HAP-1 (cell line): ENCODE results near the gene MS4A2.
A peak's percentile ranks its signal among the peaks of the same experiment; 100 is the strongest.
"Not testable (repeated sequence)": the region's sequence is repeated elsewhere in the genome, so short reads cannot be mapped to it uniquely, and the experiment has no call there.

Experiments used
- DNase-seq, 2 experiments: peaks; one replicate each; pipeline ENCODE4 v3.0.0-alpha.2; 2016 to 2020; ENCODE audit warnings: low spot score in 2 of 2
- H3K27me3 ChIP-seq: fragments of 250-450 bp; sonication (Bioruptor Pico); 2 replicates; pipeline ENCODE4 v1.5.1; 2020; ENCODE audit warnings: low read depth, mild to moderate bottlenecking, moderate library complexity
- H3K36me3 ChIP-seq: fragments of 250-450 bp; sonication (Bioruptor Pico); replicated peaks from 2 replicates; pipeline ENCODE4 v1.5.1; 2020; ENCODE audit warnings: mild to moderate bottlenecking
- H3K4me1 ChIP-seq: fragments of 250-450 bp; sonication (Bioruptor Pico); 2 replicates; pipeline ENCODE4 v1.5.1; 2020; ENCODE audit warnings: mild to moderate bottlenecking
- H3K4me3 ChIP-seq: fragments of 250-450 bp; sonication (Bioruptor Pico); 2 replicates; pipeline ENCODE4 v1.5.1; 2020; ENCODE audit warnings: mild to moderate bottlenecking, moderate library complexity
- H3K9me3 ChIP-seq: fragments of 250-450 bp; sonication (Bioruptor Pico); 2 replicates; pipeline ENCODE4 v1.5.1; 2020; ENCODE audit warnings: mild to moderate bottlenecking, moderate library complexity
- in situ Hi-C: fragments of 300-500 bp; cut with MboI; formaldehyde crosslinking; loops from 3 replicates; pipeline ENCODE4 v1.14.3; 2020; ENCODE audit warnings: low sequenced_read_pairs, inconsistent platforms, mixed read lengths

The MS4A2 gene

DNA sequence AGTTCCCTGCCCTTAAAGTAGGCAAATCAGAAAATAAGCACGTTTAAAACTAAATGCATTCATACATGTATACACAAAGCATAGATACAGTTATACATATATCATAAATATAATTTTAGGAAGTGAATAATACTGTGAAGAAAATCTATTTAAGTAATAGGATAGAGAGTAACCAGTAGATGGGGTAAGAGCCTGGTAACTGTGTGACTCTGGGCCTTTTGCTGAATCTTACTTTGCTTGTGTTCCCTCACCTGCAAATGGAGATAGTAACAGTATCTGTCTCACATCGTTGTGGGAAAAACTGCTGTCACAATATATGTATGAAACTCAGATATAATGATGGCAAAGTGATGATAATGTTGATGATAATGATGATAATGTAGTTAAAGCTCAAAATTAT, 29.9 kb downstream of the MS4A2 start:
- Histone ChIP-seq H3K4me1 (peaks cover 90% of the 10 kb centered on the region), H3K9me3 (no peaks in the 10 kb centered on the region), H3K4me3 (no peak overlapping the region), H3K36me3 (no peaks in the 10 kb centered on the region), H3K27me3 (no peaks in the 10 kb centered on the region)
- in situ Hi-C loops: loop anchor here (25.0 kb wide), 2 partner anchors 556 to 794 kb away; partner anchors contain the start of genes PRPF19, TMEM109 and TMEM132A
- DNase-seq: peak in 1 of 2 experiments; percentile 56

DNA sequence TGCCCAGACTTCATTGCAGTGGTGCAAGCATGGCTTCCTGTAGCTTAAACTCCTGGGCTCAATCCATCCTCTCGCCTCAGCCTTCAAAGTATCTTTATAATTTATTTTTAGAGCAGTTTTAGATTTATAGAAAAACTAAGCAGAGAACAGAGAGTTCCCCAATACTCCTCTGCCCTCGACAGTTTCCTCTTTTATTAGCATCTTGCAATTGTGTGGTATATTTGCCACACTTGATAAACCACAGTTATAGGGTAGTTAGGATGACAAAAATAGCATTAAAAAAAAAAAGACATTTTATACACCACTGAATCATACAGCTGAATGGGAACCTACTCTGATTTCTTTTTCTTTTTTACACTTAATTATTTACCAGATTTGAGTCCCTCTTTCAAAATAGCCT, 31.2 kb downstream of the MS4A2 start:
- DNase-seq: no peak
- Histone ChIP-seq H3K4me3 (no peak overlapping the region), H3K4me1 (peaks cover 90% of the 10 kb centered on the region), H3K36me3 (no peaks in the 10 kb centered on the region), H3K9me3 (no peaks in the 10 kb centered on the region), H3K27me3 (no peaks in the 10 kb centered on the region)
- in situ Hi-C loops: loop anchor here (25.0 kb wide), 2 partner anchors 557 to 793 kb away; partner anchors contain the start of genes PRPF19, TMEM109 and TMEM132A

GRCh38 chr11:60121264-60121663, 32.8 kb downstream of the MS4A2 start:
- no peaks in the 10 kb centered on the region for H3K9me3 ChIP-seq
- H3K27me3 ChIP-seq: no peaks in the 10 kb centered on the region
- no peaks in the 10 kb centered on the region for H3K36me3 ChIP-seq
- DNase-seq: peak; percentile 85 to 87
- in situ Hi-C loops: loop anchor here (25.0 kb wide), 2 partner anchors 559 to 791 kb away; partner anchors contain the start of genes PRPF19, TMEM109 and TMEM132A
- H3K4me1 ChIP-seq: peaks cover 94% of the 10 kb centered on the region
- no peak overlapping the region for H3K4me3 ChIP-seq

- no peak for DNase-seq
- in situ Hi-C loops: loop anchor here (25.0 kb wide), 2 partner anchors 560 to 790 kb away; partner anchors contain the start of genes PRPF19, TMEM109 and TMEM132A
- no peaks in the 10 kb centered on the region for H3K9me3 ChIP-seq
- no peak overlapping the region for H3K4me3 ChIP-seq
- H3K27me3 ChIP-seq: no peaks in the 10 kb centered on the region
- H3K4me1 ChIP-seq: peaks cover 93% of the 10 kb centered on the region
- no peaks in the 10 kb centered on the region for H3K36me3 ChIP-seq
Observed at GRCh38 chr11:60122414-60123036, 34.1 kb downstream of the MS4A2 start.

DNA sequence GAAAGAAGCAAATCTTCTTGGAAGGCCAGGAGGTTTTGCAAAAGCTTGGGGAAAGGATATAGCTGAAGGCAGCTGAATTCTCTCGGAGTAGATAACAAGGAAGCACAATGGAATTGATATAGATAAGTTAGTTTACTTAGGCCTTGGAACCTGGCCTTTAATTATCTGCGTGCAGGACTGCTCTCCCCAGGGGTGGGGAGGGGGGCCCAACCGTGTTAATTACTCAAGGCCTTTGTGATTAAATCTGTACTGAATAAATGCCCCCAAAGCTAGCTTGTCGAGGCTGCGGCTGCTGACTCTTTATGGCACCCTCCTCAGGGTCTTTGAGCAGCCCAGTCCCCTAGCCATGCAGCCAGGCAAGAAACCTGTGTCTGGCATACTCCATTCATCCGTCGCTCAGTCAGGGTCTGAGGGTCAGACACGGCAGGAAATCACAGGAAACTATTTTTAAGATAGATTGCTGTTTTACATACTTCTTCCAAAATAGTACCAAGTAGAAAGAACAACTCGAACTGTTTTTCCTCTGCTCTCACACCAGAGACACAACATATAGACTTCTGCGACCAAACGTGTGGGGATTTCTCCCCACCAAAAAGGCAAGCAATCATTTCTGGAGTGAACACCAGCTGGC, 36.5 kb downstream of the MS4A2 start:
- in situ Hi-C loops: loop anchor here (25.0 kb wide), 2 partner anchors 563 to 787 kb away; partner anchors contain the start of genes PRPF19, TMEM109 and TMEM132A
- Histone ChIP-seq H3K27me3 (no peaks in the 10 kb centered on the region), H3K4me3 (no peak overlapping the region), H3K36me3 (no peaks in the 10 kb centered on the region), H3K4me1 (peaks cover 84% of the 10 kb centered on the region), H3K9me3 (no peaks in the 10 kb centered on the region)
- DNase-seq: peak in 1 of 2 experiments; percentile 13

- in situ Hi-C loops: no loop called here
- H3K4me1 ChIP-seq: peaks cover 79% of the 10 kb centered on the region
- DNase-seq: peak; percentile 35
Observed at GRCh38 chr11:60125956-60126585, 37.6 kb downstream of the MS4A2 start.

GRCh38 chr11:60127311-60127811, 38.9 kb downstream of the MS4A2 start:
- in situ Hi-C loops: no loop called here
- H3K36me3 ChIP-seq: no peaks in the 10 kb centered on the region
- peak; percentile 79 to 97 for DNase-seq

More at GRCh38 chr11:60125956-60126585, 37.6 kb downstream of the MS4A2 start:
- Histone ChIP-seq H3K36me3 (no peaks in the 10 kb centered on the region), H3K27me3 (no peaks in the 10 kb centered on the region), H3K9me3 (no peaks in the 10 kb centered on the region), H3K4me3 (no peak overlapping the region)

DNA sequence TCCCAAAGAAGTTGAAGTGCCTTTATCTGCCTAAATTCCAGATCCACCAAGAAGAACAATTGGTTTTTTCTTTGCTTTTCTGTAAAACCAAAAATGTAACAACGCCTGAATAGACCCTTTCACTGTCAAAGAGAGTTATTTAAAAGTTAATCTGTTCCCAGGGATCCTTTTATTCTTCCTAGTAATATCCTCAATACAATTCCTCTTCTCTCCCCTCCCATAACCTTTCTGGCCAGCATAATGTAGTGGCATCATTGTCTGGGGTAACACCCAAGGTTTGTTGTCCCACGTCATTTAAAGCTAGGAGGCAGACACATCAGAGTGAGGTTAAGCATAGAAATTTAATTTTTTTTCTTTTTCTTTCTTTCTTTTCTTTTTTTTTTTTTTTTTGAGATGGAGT, 39.9 kb downstream of the MS4A2 start:
- Histone ChIP-seq H3K36me3 (no peaks in the 10 kb centered on the region), H3K4me3 (no peak overlapping the region), H3K9me3 (no peaks in the 10 kb centered on the region), H3K4me1 (peaks cover 56% of the 10 kb centered on the region), H3K27me3 (no peaks in the 10 kb centered on the region)
- in situ Hi-C loops: no loop called here
- peak; percentile 75 to 100 for DNase-seq

More at GRCh38 chr11:60127311-60127811, 38.9 kb downstream of the MS4A2 start:
- no peaks in the 10 kb centered on the region for H3K27me3 ChIP-seq
- H3K9me3 ChIP-seq: no peaks in the 10 kb centered on the region
- H3K4me1 ChIP-seq: peaks cover 66% of the 10 kb centered on the region
- no peak overlapping the region for H3K4me3 ChIP-seq

- DNase-seq: peak in 1 of 2 experiments; percentile 20
- in situ Hi-C loops, H3K27me3 ChIP-seq, H3K4me3 ChIP-seq, H3K36me3 ChIP-seq, H3K9me3 ChIP-seq: not testable (repeated sequence)
- peaks cover 51% of the 10 kb centered on the region for H3K4me1 ChIP-seq
Observed at GRCh38 chr11:60128866-60129265, 40.4 kb downstream of the MS4A2 start.

GRCh38 chr11:60129853-60130252, 41.4 kb downstream of the MS4A2 start:
- DNase-seq: no peak
- peaks cover 41% of the 10 kb centered on the region for H3K4me1 ChIP-seq
- in situ Hi-C loops: loop anchor here (10.0 kb wide), 1 partner anchor 305 kb away; no protein-coding TSS in a partner anchor
- no peaks in the 10 kb centered on the region for H3K27me3 ChIP-seq
- H3K4me3 ChIP-seq: no peak overlapping the region
- H3K9me3 ChIP-seq: peaks cover 3% of the 10 kb centered on the region; the same call in 1 of the 2 replicates
- no peaks in the 10 kb centered on the region for H3K36me3 ChIP-seq

DNA sequence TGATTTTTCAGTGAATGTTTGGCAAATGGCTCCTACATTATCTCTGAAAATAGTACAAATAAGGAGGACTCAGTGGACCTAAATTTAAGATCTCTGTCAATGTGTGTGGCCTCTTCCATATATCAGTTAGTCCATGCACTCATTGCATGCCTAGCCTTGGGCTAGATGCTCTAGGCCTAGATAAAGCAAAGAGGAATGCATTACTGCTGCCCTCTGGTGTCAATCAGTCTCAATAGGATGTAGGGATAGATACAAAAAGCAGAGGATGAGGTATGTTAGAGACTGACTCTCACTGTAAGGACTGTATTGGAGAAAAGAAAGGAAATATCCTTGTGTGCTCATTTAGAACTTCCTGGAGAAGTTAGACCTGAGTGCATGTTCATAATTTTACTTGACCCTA, 42.0 kb downstream of the MS4A2 start:
- Histone ChIP-seq H3K9me3 (peaks cover 3% of the 10 kb centered on the region; the same call in 1 of the 2 replicates), H3K4me1 (peaks cover 35% of the 10 kb centered on the region), H3K27me3 (no peaks in the 10 kb centered on the region), H3K4me3 (no peak overlapping the region), H3K36me3 (no peaks in the 10 kb centered on the region)
- in situ Hi-C loops: loop anchor here (10.0 kb wide), 1 partner anchor 306 kb away; no protein-coding TSS in a partner anchor
- DNase-seq: peak; percentile 81 to 91

GRCh38 chr11:60131912-60132311, 43.4 kb downstream of the MS4A2 start:
- no peak overlapping the region for H3K4me3 ChIP-seq
- peaks cover 21% of the 10 kb centered on the region for H3K4me1 ChIP-seq
- in situ Hi-C loops: loop anchor here (10.0 kb wide), 1 partner anchor 307 kb away; no protein-coding TSS in a partner anchor
- no peak for DNase-seq
- no peaks in the 10 kb centered on the region for H3K36me3 ChIP-seq
- peaks cover 3% of the 10 kb centered on the region; the same call in 1 of the 2 replicates for H3K9me3 ChIP-seq
- no peaks in the 10 kb centered on the region for H3K27me3 ChIP-seq

DNA sequence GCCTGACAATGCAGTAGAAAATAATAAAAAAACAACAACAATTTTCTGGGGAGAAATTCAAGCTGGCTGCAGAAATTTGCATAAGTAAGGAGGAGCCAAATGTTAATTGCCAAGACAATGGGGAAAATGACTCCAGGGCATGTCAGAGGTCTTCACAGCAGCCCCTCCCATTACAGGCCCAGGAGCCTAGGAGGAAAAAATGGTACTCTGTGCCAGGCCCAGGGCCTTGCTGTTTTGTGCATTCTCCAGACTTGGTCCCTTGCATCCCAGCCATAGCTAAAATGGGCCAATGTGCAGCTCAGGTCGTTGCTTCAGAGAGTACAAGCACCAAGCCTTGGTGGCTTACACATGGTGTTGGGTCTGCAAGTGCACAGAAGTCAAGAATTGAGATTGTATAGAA, 45.5 kb downstream of the MS4A2 start:
- peaks cover 3% of the 10 kb centered on the region; the same call in 1 of the 2 replicates for H3K9me3 ChIP-seq
- H3K27me3 ChIP-seq: no peaks in the 10 kb centered on the region
- in situ Hi-C loops: loop anchor here (10.0 kb wide), 1 partner anchor 309 kb away; no protein-coding TSS in a partner anchor
- no peaks in the 10 kb centered on the region for H3K36me3 ChIP-seq
- DNase-seq: no peak
- peaks cover 9% of the 10 kb centered on the region for H3K4me1 ChIP-seq
- no peak overlapping the region for H3K4me3 ChIP-seq
